HepG2 (cell line): ENCODE data around the gene CTDNEP1. TPM values are rescaled to one million over a fixed set of nuclear protein-coding genes. Genes with fewer than 3 reads are reported as not detected.

Experiments used
- CCDC6 ChIP-seq: sonication (generic); formaldehyde crosslinking; IDR thresholded peaks from 2 replicates; pipeline ENCODE4 v1.8.1; 2022; ENCODE audit warnings: mild to moderate bottlenecking, missing genetic modification reagents, moderate library complexity
- CHD4 ChIP-seq: fragments of 200-600 bp; sonication (generic); IDR thresholded peaks from 2 replicates; pipeline ENCODE4 v1.7.0; 2017; ENCODE audit warnings: mild to moderate bottlenecking, low read length, borderline replicate concordance
- HNRNPLL ChIP-seq: fragments of 200-400 bp; formaldehyde crosslinking; IDR thresholded peaks from 2 replicates; pipeline ENCODE4 v1.6.1; 2017; ENCODE audit warnings: mild to moderate bottlenecking, low read depth, low read length; ENCODE audit not compliant: poor library complexity, severe bottlenecking
- MXI1 ChIP-seq: IDR thresholded peaks from 3 replicates; pipeline ENCODE4 v1.6.1; 2012; ENCODE audit warnings: low read depth, low read length, inconsistent platforms, borderline replicate concordance
- NR2F2 ChIP-seq: IDR thresholded peaks from 2 replicates; pipeline ENCODE4 v1.6.1; 2012; ENCODE audit warnings: low read depth, inconsistent platforms, borderline replicate concordance
- ZBTB42 ChIP-seq: sonication (generic); formaldehyde crosslinking; IDR thresholded peaks from 2 replicates; pipeline ENCODE4 v1.5.0; 2020; ENCODE audit warnings: mild to moderate bottlenecking, missing genetic modification reagents
- ZMAT3 ChIP-seq: sonication (generic); formaldehyde crosslinking; conservative IDR thresholded peaks from 2 replicates; pipeline ENCODE4 v1.7.0; 2021; ENCODE audit warnings: missing genetic modification reagents
- ZNF512B ChIP-seq: sonication (generic); formaldehyde crosslinking; IDR thresholded peaks from 2 replicates; pipeline ENCODE4 v1.5.1; 2020; ENCODE audit warnings: missing genetic modification reagents, mild to moderate bottlenecking, borderline replicate concordance
- ZNF713 ChIP-seq: sonication (generic); formaldehyde crosslinking; IDR thresholded peaks from 2 replicates; pipeline ENCODE4 v1.4.0; 2020; ENCODE audit warnings: mild to moderate bottlenecking, missing genetic modification reagents
- ZNF749 ChIP-seq: sonication (generic); formaldehyde crosslinking; IDR thresholded peaks from 2 replicates; pipeline ENCODE4 v1.8.0; 2022; ENCODE audit warnings: mild to moderate bottlenecking, missing genetic modification reagents, moderate library complexity, borderline replicate concordance
- ZNF770 ChIP-seq: sonication (generic); formaldehyde crosslinking; IDR thresholded peaks from 2 replicates; pipeline ENCODE4 v1.5.0; 2020; ENCODE audit warnings: mild to moderate bottlenecking, missing genetic modification reagents
- polyA plus RNA-seq, 8 experiments: library from polyadenylated mRNA; depleted of rRNA in 3 of 8; stranded (reverse) in 7 of 8; unstranded in 1 of 8; fragments of >200 nt; fragmentation: Illumina TruSeq in 4 of 8; extraction: Trizol in 4 of 8; gene quantifications; 2 replicates each; pipeline versions ENCODE4 v1.2.1 to v1.2.3, GENCODE V29; 2011 to 2016; ENCODE audit warnings: low read depth in 4 of 8, missing spikeins in 1 of 8, mixed read lengths in 1 of 8; ENCODE audit not compliant: insufficient read depth in 1 of 8
- total RNA-seq, 5 experiments: library from RNA; depleted of rRNA; stranded (reverse); fragments of >200 nt; fragmentation: Illumina TruSeq; extraction: Trizol; gene quantifications; 2 replicates each; pipeline ENCODE4 v1.2.3, GENCODE V29; 2016; ENCODE audit warnings: low read depth in 1 of 5
- TF ChIP-seq, protein P1 (sequence below): sonication (generic); formaldehyde crosslinking; IDR thresholded peaks from 2 replicates; pipeline ENCODE4 v1.4.0; 2020; ENCODE audit warnings: missing genetic modification reagents, mild to moderate bottlenecking, borderline replicate concordance
- TF ChIP-seq, protein P2 (sequence below): sonication (generic); formaldehyde crosslinking; IDR thresholded peaks from 2 replicates; pipeline ENCODE4 v1.4.0; 2020; ENCODE audit warnings: mild to moderate bottlenecking, low read depth, missing genetic modification reagents

CTDNEP1 gene
- total and polyA plus RNA-seq, 2 of the 13 experiments (the other 11 are each of a cell fraction or from before 2014, with no cell fraction given) = 19.8 to 118 TPM

GRCh38 chr17:7237761-7238419 is 13.6 kb downstream of the CTDNEP1 start (continued):
- no peak for TF ChIP-seq ZNF512B (CRISPR knock-in tag)
- TF ChIP-seq, protein P1, sequence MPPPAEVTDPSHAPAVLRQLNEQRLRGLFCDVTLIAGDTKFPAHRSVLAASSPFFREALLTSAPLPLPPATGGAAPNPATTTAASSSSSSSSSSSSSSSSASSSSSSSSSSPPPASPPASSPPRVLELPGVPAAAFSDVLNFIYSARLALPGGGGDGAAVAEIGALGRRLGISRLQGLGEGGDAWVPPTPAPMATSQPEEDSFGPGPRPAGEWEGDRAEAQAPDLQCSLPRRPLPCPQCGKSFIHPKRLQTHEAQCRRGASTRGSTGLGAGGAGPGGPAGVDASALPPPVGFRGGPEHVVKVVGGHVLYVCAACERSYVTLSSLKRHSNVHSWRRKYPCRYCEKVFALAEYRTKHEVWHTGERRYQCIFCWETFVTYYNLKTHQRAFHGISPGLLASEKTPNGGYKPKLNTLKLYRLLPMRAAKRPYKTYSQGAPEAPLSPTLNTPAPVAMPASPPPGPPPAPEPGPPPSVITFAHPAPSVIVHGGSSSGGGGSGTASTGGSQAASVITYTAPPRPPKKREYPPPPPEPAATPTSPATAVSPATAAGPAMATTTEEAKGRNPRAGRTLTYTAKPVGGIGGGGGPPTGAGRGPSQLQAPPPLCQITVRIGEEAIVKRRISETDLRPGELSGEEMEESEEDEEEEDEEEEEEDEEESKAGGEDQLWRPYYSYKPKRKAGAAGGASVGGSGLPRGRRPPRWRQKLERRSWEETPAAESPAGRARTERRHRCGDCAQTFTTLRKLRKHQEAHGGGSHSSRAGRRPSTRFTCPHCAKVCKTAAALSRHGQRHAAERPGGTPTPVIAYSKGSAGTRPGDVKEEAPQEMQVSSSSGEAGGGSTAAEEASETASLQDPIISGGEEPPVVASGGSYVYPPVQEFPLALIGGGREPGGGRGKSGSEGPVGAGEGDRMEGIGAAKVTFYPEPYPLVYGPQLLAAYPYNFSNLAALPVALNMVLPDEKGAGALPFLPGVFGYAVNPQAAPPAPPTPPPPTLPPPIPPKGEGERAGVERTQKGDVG (CRISPR knock-in tag) = no peak
- 0 out of 3 replicates have a peak, but pooled peaks have one; percentile 14 for TF ChIP-seq MXI1
- TF ChIP-seq ZMAT3 (CRISPR knock-in tag) = no peak
- no peak for TF ChIP-seq ZNF713
- TF ChIP-seq HNRNPLL = peak; percentile 27
- TF ChIP-seq NR2F2 = no peak
- no peak for TF ChIP-seq CCDC6 (CRISPR knock-in tag)
- TF ChIP-seq, protein P2, sequence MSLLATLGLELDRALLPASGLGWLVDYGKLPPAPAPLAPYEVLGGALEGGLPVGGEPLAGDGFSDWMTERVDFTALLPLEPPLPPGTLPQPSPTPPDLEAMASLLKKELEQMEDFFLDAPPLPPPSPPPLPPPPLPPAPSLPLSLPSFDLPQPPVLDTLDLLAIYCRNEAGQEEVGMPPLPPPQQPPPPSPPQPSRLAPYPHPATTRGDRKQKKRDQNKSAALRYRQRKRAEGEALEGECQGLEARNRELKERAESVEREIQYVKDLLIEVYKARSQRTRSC = no peak
- no peak for TF ChIP-seq ZBTB42 (CRISPR knock-in tag)
- TF ChIP-seq ZNF749 (CRISPR knock-in tag) = no peak; the same call in 1 of the 2 replicates
- no peak for TF ChIP-seq CHD4
- TF ChIP-seq ZNF770 (CRISPR knock-in tag) = no peak
